Middle frontal gyrus (tissue), 1 donor: ENCODE results near the gene MTX1.
"Not testable (repeated sequence)": the region's sequence is repeated elsewhere in the genome, so short reads cannot be mapped to it uniquely, and the experiment has no call there.

Experiments
- DNase-seq: peaks from one replicate; pipeline ENCODE4 v3.0.0-alpha.2; 2015; ENCODE audit warnings: low spot score; ENCODE audit errors: extremely low spot score

The MTX1 gene

GRCh38 chr1:155188268-155188667, 20.2 kb upstream of the MTX1 start:
- DNase-seq, result no peak

- DNase-seq, result not testable (repeated sequence)
Measured at GRCh38 chr1:155189926-155190325, 18.6 kb upstream of the MTX1 start.

- no peak for DNase-seq
Measured at GRCh38 chr1:155191904-155192303, 16.6 kb upstream of the MTX1 start.

- DNase-seq, result no peak
Measured at GRCh38 chr1:155192346-155193274, 15.9 kb upstream of the MTX1 start.

GRCh38 chr1:155193275-155193990, 15.1 kb upstream of the MTX1 start:
- DNase-seq, result no peak

- DNase-seq, result not testable (repeated sequence)
Measured at GRCh38 chr1:155193991-155194240, 14.6 kb upstream of the MTX1 start.

- no peak for DNase-seq
Measured at GRCh38 chr1:155195201-155196102, 13.0 kb upstream of the MTX1 start.

GRCh38 chr1:155196103-155196892, 12.2 kb upstream of the MTX1 start:
- no peak for DNase-seq

- DNase-seq, result no peak
Measured at GRCh38 chr1:155196893-155197638, 11.4 kb upstream of the MTX1 start.

GRCh38 chr1:155197901-155198546, 10.5 kb upstream of the MTX1 start:
- DNase-seq, result no peak

GRCh38 chr1:155198547-155198906, 10.0 kb upstream of the MTX1 start:
- no peak for DNase-seq

GRCh38 chr1:155199792-155200191, 8.7 kb upstream of the MTX1 start:
- DNase-seq, result no peak

GRCh38 chr1:155200920-155201319, 7.6 kb upstream of the MTX1 start:
- no peak for DNase-seq

GRCh38 chr1:155202198-155202597, 6.3 kb upstream of the MTX1 start:
- DNase-seq, result no peak

GRCh38 chr1:155202731-155203515, 5.6 kb upstream of the MTX1 start:
- no peak for DNase-seq

- no peak for DNase-seq
Measured at GRCh38 chr1:155205035-155205434, 3.5 kb upstream of the MTX1 start.

- no peak for DNase-seq
Measured at GRCh38 chr1:155205969-155206593, 2.4 kb upstream of the MTX1 start.
